ENCODE measurements around the gene SAPCD2. TPM values are rescaled to one million over a fixed set of nuclear protein-coding genes. Genes with fewer than 3 reads are reported as not detected.

Gene SAPCD2
- total and polyA plus RNA-seq, 9 of the 15 experiments (the other 6 are each of a cell fraction or from before 2014, with no cell fraction given) = 3.4 to 91.8 (median 18.8) TPM

- TF ChIP-seq RAD21 (CRISPR knock-in tag; conservative IDR thresholded peaks at IDR 0.05 in 1 of 2, IDR thresholded peaks at IDR 0.05 in 1 of 2) (no peak), HNRNPL (IDR thresholded peaks at IDR 0.05; ENCODE audit: low read depth, low read length) (0 out of 2 replicates have a peak, but pooled peaks have one; percentile 26), RBM39 (optimal IDR thresholded peaks at IDR 0.05; ENCODE audit: low read depth, low read length) (no peak), HMBOX1 (IDR thresholded peaks at IDR 0.05) (no peak), ZNF766 (CRISPR knock-in tag; conservative IDR thresholded peaks at IDR 0.05) (no peak)
Observed at GRCh38 chr9:137013571-137013940, 56.8 kb downstream of the SAPCD2 start (continued).

GRCh38 chr9:137012694-137013570 lies 57.4 kb downstream of the SAPCD2 start:
- FAIRE-seq (no peak), ATAC-seq (peak; percentile 96), DNase-seq (ENCODE audit: extremely low read depth in 1 of 4, low spot score in 3 of 4) (peak; percentile 75 to 97 (median 96))
- no peaks in the 10 kb centered on the region for H3K9me3 ChIP-seq (replicated peaks; ENCODE audit: control insufficient read depth, insufficient read depth, low read depth, low read length)
- H3K27ac ChIP-seq (ENCODE audit: extremely low read depth, low read depth, low read length) = no peak overlapping the region
- peak overlapping the region in 1 of 2 experiments; percentile 80; a peak in 2 of 4 replicates for H3K9ac ChIP-seq (ENCODE audit: insufficient read depth in 1 of 2, low read depth in 2 of 2, low read length in 2 of 2)
- H3K4me2 ChIP-seq (ENCODE audit: insufficient read depth, low read length) = peak overlapping the region; percentile 41
- no peaks in the 10 kb centered on the region for H3K36me3 ChIP-seq (ENCODE audit: control insufficient read depth, insufficient read depth, low read length)
- H3K4me3 ChIP-seq = no peak overlapping the region
- BruUV-seq (replicated peaks) = no TSS peak
- peaks cover 0 to 70% of the 10 kb centered on the region in 2 experiments; a peak in 2 of 5 replicates for H3K4me1 ChIP-seq (replicated peaks in 1 of 2; ENCODE audit: control insufficient read depth in 2 of 2, insufficient read depth in 2 of 2, low read length in 2 of 2)
- in situ Hi-C loops (cut with MboI) = no loop called here
- H3K27me3 ChIP-seq (ENCODE audit: control insufficient read depth in 2 of 2, insufficient read depth in 2 of 2, low read length in 2 of 2) = no peaks in the 10 kb centered on the region
- H4K20me1 ChIP-seq (replicated peaks; ENCODE audit: control insufficient read depth, insufficient read depth, low read length) = no peaks in the 10 kb centered on the region
- peak overlapping the region; percentile 54; the same call in 1 of the 2 replicates for H2AFZ ChIP-seq (ENCODE audit: low read depth, low read length)
- 25% methylated on average over 40 of the region's 67 CpGs for WGBS (ENCODE audit: insufficient coverage, low coverage, missing lambda C conversion rate)
- intact Hi-C loops (cut with micrococcal nuclease) = no loop called here
- H3K79me2 ChIP-seq (ENCODE audit: control insufficient read depth, insufficient read depth, low read length) = no peaks in the 10 kb centered on the region
- POLR2A ChIA-PET = no interaction called here
- H3K9me1 ChIP-seq (ENCODE audit: control insufficient read depth, insufficient read depth, low read length) = no peaks in the 10 kb centered on the region
- CTCF ChIA-PET (ENCODE audit: low intra/inter-chr PET ratio) = no interaction called here
- TF ChIP-seq HNRNPL (IDR thresholded peaks at IDR 0.05; ENCODE audit: low read depth, low read length) (peak; percentile 93), MAX (CRISPR knock-in tag; IDR thresholded peaks at IDR 0.05) (peak; percentile 87), PKNOX1 (IDR thresholded peaks at IDR 0.05) (0 out of 2 replicates have a peak, but pooled peaks have one; percentile 17), ZNF311 (CRISPR knock-in tag; IDR thresholded peaks at IDR 0.05) (no peak), L3MBTL2 (IDR thresholded peaks at IDR 0.05) (peak; percentile 69), PTBP1 (IDR thresholded peaks at IDR 0.05; ENCODE audit: low read depth, low read length) (no peak), BHLHE40 (IDR thresholded peaks at IDR 0.05; ENCODE audit: low read length) (peak; percentile 68), DDX20 (tag; IDR thresholded peaks at IDR 0.05; ENCODE audit: low read depth) (no peak), HMGN3 (IDR thresholded peaks at IDR 0.05; ENCODE audit: borderline replicate concordance, extremely low read depth, insufficient read length, low read depth, low read length) (peak; percentile 19), ZBTB33 (CRISPR knock-in tag; IDR thresholded peaks at IDR 0.05) (peak; percentile 97), STAG1 (CRISPR knock-in tag; IDR thresholded peaks at IDR 0.05; ENCODE audit: borderline replicate concordance) (no peak)

Data from K562 (cell line).